A673 (cell line): ENCODE results near the gene NSUN3. TPM values are rescaled to one million over a fixed set of nuclear protein-coding genes. Genes with fewer than 3 reads are reported as not detected.

Source experiments
- BruUV-seq: library from RNA; stranded (reverse); fragments of 400-500 nt; replicated peaks from 2 replicates; lab custom pipeline; 2021; lab: Mats Ljungman, UMichigan
- CTCF ChIA-PET: fragments of 300-600 bp; sonication (Branson Sonifier 250); formaldehyde crosslinking; loops from one replicate; lab custom pipeline; 2022; ENCODE audit warnings: antibody characterized with exemption; lab: Charles Lee
- POLR2A ChIA-PET: fragments of 300-600 bp; sonication (Branson Sonifier 250); formaldehyde crosslinking; loops from one replicate; lab custom pipeline; 2022; ENCODE audit warnings: antibody characterized with exemption; ENCODE audit not compliant: low non-redundant PET; lab: Charles Lee
- DNase-seq: peaks from one replicate; pipeline ENCODE4 v3.0.0-alpha.2; 2015; ENCODE audit warnings: low spot score
- H3K27ac ChIP-seq: fragments of 200-600 bp; sonication (generic); 2 replicates; pipeline ENCODE4 v1.5.1; 2016; ENCODE audit warnings: mixed run types, low read depth, mild to moderate bottlenecking, mixed read lengths, antibody characterized with exemption, low read length; ENCODE audit not compliant: poor library complexity, severe bottlenecking
- H3K27me3 ChIP-seq: fragments of 200-600 bp; sonication (generic); replicated peaks from 2 replicates; pipeline ENCODE4 v1.6.1; 2017; ENCODE audit warnings: mixed run types, low read depth, mild to moderate bottlenecking, mixed read lengths, antibody characterized with exemption, low read length; ENCODE audit not compliant: insufficient read depth, poor library complexity
- H3K36me3 ChIP-seq: fragments of 200-600 bp; sonication (generic); 2 replicates; pipeline ENCODE4 v1.6.1; 2016; ENCODE audit warnings: mixed run types, mild to moderate bottlenecking, mixed read lengths, antibody characterized with exemption, low read length; ENCODE audit not compliant: insufficient read depth, poor library complexity, severe bottlenecking
- H3K4me1 ChIP-seq: fragments of 200-600 bp; sonication (generic); 2 replicates; pipeline ENCODE4 v1.6.1; 2017; ENCODE audit warnings: mixed run types, mild to moderate bottlenecking, mixed read lengths, antibody characterized with exemption, low read length; ENCODE audit not compliant: insufficient read depth, poor library complexity, severe bottlenecking
- H3K4me3 ChIP-seq: fragments of 200-600 bp; sonication (generic); 2 replicates; pipeline ENCODE4 v1.5.1; 2016; ENCODE audit warnings: low read depth, mixed run types, mild to moderate bottlenecking, mixed read lengths, low read length; ENCODE audit not compliant: poor library complexity, severe bottlenecking
- H3K9me3 ChIP-seq: fragments of 200-600 bp; sonication (generic); 2 replicates; pipeline ENCODE4 v1.6.1; 2016; ENCODE audit warnings: mixed run types, low read depth, mild to moderate bottlenecking, mixed read lengths, antibody characterized with exemption, low read length; ENCODE audit not compliant: poor library complexity, severe bottlenecking
- CTCF ChIP-seq: fragments of 300-800, 200-600 bp; sonication (generic); conservative IDR thresholded peaks from 2 replicates; pipeline ENCODE4 v1.5.1; 2017; ENCODE audit warnings: low read depth, mild to moderate bottlenecking, antibody characterized with exemption, low read length, moderate library complexity, mixed read lengths
- EZH2 ChIP-seq: fragments of 200-600 bp; sonication (generic); IDR thresholded peaks from 2 replicates; pipeline ENCODE4 v1.6.1; 2017; ENCODE audit warnings: borderline replicate concordance, low read depth, mild to moderate bottlenecking, mixed read lengths, antibody characterized with exemption, low read length; ENCODE audit not compliant: poor library complexity, severe bottlenecking
- intact Hi-C: fragments of 100-400 bp; cut with micrococcal nuclease; formaldehyde crosslinking; loops from one replicate; pipeline ENCODE4 v1.10.0; 2022; ENCODE audit not compliant: unreplicated experiment
- total RNA-seq: library from RNA; stranded (reverse); gene quantifications from 2 replicates; pipeline ENCODE4 v1.2.3, GENCODE V29; 2021

Gene NSUN3
- total RNA-seq, 1 experiment from 2014 or later, result 15.6 TPM

- peak; percentile 31 for DNase-seq
- H3K27me3 ChIP-seq, result no peaks in the 10 kb centered on the region
- H3K4me1 ChIP-seq, result peaks cover 28% of the 10 kb centered on the region
- no TSS peak for BruUV-seq
- intact Hi-C loops, result loop anchor here (10.0 kb wide), 1 partner anchor 48 kb away; no protein-coding TSS in a partner anchor
- no peaks in the 10 kb centered on the region for H3K9me3 ChIP-seq
- CTCF ChIA-PET, result no interaction called here
- H3K4me3 ChIP-seq, result no peak overlapping the region
- H3K27ac ChIP-seq, result no peak overlapping the region
- no peaks in the 10 kb centered on the region for H3K36me3 ChIP-seq
- POLR2A ChIA-PET, result no interaction called here
- TF ChIP-seq CTCF (no peak), EZH2 (no peak)
Measured at GRCh38 chr3:94172695-94173310, 109.9 kb downstream of the NSUN3 start.

- Histone ChIP-seq H3K9me3 (no peaks in the 10 kb centered on the region), H3K4me1 (peaks cover 24% of the 10 kb centered on the region), H3K36me3 (no peaks in the 10 kb centered on the region), H3K27ac (no peak overlapping the region), H3K4me3 (no peak overlapping the region), H3K27me3 (no peaks in the 10 kb centered on the region)
- TF ChIP-seq CTCF, result no peak
- no peak for TF ChIP-seq EZH2
- peak; percentile 64 for DNase-seq
- ChIA-PET CTCF (no interaction called here), POLR2A (interaction anchor here (0.5 kb wide), 1 partner anchor 128 kb away, joined by 4 read pairs; no protein-coding TSS in a partner anchor)
- intact Hi-C loops, result loop anchor here (10.0 kb wide), 1 partner anchor 49 kb away; no protein-coding TSS in a partner anchor
- BruUV-seq, result no TSS peak
Measured at GRCh38 chr3:94173673-94174434, 111.0 kb downstream of the NSUN3 start.

DNA sequence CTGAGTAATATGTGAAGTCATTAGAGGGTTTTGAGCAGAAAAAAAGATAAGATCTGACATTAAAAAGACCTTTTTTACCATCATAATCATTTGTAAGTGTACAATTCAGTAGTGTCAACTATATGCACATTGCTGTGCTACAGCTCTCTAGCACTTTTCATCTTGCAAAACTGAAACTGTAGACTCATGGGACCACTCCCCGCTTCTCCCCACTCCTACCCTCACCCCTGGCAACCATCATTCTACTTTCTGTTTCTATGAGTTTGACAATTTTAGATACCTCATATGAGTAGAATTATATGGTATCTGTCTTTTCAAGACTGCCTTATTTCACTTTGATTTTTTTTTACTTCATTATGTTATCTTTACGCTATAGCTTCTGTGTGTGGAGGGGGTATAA, 112.8 kb downstream of the NSUN3 start:
- Histone ChIP-seq H3K27ac (no peak overlapping the region), H3K4me1 (peaks cover 24% of the 10 kb centered on the region), H3K4me3 (no peak overlapping the region), H3K9me3 (no peaks in the 10 kb centered on the region), H3K36me3 (no peaks in the 10 kb centered on the region), H3K27me3 (no peaks in the 10 kb centered on the region)
- intact Hi-C loops, result loop anchor here (10.0 kb wide), 1 partner anchor 51 kb away; no protein-coding TSS in a partner anchor
- TF ChIP-seq EZH2 (no peak), CTCF (no peak)
- CTCF ChIA-PET, result no interaction called here
- BruUV-seq, result no TSS peak
- no peak for DNase-seq
- POLR2A ChIA-PET, result no interaction called here
